ENCODE measurements around the gene SLC16A11.
"Not testable (repeated sequence)": the region's sequence is repeated elsewhere in the genome, so short reads cannot be mapped to it uniquely, and the experiment has no call there.

Gene SLC16A11

DNA sequence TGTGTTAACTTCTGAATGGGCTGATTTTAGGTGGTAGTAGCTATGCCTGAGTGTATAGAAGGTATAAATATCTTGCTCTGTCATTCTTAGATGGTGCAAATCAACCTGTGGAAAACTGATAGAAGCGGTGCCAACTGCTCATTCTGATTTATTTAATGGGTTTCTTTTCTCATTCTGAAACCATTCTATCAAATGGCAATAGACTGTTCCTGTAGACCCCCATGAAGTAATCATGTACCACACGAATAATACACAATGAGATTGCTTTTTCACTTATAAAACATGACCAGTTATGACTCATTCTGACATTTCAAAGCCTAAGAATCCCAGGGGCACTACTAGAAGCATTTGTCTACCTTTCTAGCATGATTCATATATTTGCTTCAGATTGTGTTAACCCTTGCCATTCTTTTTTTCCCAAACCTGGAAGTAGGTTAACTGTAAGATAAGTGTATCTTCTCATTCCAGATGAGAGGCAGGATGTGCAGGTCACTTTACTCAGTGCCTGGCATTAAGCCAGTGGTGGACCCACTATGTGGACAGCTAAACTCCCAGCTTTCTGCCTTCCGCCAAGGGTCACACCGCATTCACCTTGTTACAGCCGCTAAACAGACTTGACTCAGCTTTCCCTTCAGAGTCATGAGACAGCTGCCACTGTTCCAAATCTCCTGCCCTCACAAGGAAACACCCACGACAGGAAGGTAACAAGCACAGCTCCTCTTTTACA is 16.4 kb upstream of the SLC16A11 start:
- DNase-seq (ENCODE audit: extremely low spot score, insufficient read length, low read depth) = no peak
- no peak for FAIRE-seq

DNA sequence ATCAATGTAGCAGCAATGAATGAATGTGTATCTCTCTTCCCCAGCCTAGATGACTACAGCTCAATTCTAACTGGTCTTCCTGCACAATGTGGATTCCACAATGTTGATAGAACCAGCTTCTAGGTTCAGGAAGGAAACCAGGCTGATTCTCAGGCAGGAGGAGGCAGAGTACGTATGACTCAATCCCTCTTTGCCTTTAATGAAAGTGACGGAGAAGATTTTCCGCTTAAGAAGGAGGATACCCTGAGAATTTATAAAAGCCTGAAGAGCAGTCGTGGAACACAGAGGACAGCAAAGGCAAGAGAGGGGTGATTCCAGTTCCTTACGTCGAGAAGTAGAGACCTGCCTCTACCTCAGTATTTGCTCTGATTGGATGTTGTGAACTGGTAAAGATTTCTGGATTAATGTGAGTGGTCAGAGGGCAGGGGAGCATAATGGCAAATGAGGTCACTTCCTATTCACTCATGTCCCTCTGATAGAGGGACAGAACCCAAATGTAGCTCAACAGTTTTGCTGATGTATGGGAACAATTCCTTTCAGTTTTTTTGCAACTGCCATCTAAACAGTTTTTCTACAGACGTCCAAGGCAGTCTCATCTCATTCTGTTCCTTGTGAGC is 15.0 kb upstream of the SLC16A11 start:
- DNase-seq (ENCODE audit: extremely low spot score, insufficient read length, low read depth) (no peak), FAIRE-seq (no peak)

DNA sequence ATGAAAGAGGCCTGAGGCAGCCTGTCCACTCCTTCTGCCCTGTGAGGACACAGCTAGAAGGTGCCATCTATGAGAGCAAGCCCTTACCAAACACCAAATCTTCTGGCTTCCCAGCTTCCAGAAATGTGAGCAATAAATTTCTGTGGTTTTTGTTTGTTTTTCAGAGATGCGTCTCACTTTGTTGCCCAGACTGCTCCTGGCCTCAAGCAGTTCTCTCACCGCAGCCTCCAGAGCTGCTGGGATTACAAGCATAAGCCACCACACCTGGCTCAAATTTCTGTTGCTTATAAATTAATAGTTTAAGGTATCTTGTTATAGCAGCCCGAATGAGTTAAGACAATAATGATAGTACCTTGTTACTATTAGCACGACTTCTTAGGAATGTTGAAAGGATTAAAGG is 12.5 kb upstream of the SLC16A11 start:
- no peak for DNase-seq (ENCODE audit: extremely low spot score, insufficient read length, low read depth)
- no peak for FAIRE-seq

DNA sequence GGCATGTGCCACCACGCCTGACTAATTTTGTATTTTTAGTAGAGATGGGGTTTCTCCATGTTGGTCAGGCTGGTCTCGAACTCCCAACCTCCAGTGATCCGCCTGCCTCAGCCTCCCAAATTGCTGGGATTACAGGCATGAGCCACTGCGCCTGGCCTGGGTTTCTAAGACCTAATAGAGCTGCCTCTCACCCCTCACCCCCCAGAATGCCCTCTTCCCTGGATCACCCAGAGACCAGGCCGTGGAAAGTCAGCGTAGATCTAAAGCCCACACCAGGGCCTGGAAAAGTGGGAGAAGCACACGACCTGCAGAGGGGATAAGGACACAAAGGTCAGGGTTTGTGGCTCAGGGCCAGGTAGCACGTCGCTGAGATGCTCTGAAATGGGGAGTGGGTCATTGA is 6.7 kb upstream of the SLC16A11 start:
- DNase-seq (ENCODE audit: extremely low spot score, insufficient read length, low read depth); FAIRE-seq: not testable (repeated sequence)

DNA sequence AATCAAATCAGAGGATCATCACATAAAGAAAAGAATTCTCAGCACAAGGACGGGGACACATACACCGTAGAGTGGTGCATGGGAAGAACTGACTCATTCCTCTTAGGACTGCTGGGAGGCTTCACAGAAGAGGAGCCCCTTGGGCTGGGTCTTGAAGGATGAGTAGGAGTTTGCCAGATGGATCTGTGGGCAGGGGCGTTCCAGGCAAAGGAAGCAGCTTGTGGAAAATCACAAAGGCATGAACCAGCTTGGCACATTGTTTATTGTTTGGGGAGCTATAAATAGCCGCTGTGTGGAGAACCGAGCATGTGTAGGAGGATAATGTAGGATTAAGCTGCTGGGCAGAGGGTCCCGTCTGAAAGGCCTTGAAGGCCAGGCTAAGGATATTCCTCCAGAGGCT is 5.1 kb upstream of the SLC16A11 start:
- no peak for FAIRE-seq

DNA sequence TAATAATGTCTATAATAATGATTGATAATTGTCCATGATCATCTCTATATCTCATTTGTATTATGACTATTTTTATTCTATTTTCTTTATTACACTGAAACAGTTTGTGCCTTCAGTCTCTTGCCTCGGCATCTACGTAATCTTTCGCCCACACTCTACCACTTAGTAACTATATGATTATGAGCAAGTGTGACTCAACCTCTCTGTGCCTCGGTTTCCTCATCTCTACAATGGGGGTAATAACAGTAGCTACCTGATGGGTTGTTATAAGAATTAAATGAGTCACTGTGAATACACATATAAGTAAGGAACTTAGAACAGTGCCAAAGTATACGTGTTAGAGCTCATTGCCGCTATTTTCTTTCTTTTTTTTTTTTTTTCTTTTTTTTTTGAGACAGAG is 3.7 kb upstream of the SLC16A11 start:
- FAIRE-seq (no peak), DNase-seq (ENCODE audit: extremely low spot score, insufficient read length, low read depth) (no peak)

More for the DNA sequence above, 5.1 kb upstream of the SLC16A11 start:
- no peak for DNase-seq (ENCODE audit: extremely low spot score, insufficient read length, low read depth)

DNA sequence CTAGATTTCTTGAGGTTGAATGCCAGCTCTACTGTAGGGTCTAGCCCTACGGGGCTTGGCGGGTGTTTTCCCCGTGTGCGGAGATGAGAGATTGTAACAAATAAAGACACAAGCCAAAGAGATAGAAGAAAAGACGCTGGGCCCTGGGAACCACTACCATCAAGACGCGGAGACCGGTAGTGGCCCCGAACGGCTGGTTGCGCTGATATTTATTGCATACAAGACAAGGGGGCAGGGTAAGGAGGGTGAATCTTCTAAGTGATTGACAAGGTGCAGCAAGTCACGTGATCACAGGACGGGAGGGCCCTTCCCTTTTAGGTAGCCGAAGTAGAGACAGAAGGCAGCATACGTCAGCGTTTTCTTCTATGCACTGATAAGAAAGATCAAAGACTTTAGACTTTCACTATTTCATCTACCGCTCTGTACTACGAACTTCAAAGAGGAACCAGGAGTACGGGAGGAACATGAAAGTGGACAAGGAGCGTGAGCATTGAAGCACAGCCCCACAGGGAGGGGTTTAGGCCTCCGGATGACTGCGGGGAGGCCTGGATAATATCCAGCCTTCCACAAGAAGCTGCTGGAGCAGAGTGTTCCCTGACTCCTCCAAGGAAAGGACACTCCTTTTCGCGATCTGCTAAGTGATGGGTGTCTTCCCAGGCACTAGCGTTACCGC is 3.0 kb upstream of the SLC16A11 start:
- peak; percentile 86 for FAIRE-seq
- DNase-seq (ENCODE audit: extremely low spot score, insufficient read length, low read depth) = not testable (repeated sequence)

DNA sequence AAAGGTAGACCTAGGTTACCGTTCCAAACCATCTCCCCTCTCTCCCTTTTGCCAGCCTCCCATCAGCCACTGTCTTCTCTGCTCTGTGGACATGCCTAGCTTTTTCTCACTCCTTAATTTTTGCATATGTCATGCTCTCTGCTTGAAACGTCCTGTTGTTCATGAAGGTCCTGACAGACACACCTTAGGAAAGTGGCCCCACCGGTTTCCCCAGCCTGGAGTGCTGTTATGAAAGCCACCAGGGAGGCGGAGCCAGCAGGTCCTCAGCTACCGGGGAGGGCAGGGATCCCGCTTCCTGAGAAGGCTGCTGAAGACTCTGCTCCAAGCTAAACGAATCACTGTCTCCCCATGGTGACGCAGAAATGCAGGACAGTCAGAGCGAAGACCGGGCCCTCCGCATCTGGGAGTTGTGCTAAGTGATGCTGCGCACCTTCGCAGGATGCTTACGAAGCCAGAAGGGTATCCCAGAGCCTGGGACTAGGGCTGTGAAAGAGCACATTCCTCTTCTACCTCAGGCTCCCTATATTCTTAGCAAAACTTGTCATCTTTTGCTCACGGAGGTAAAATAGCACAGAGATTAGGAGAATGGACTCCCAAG is 2.3 kb upstream of the SLC16A11 start:
- DNase-seq (ENCODE audit: extremely low spot score, insufficient read length, low read depth) = no peak
- no peak for FAIRE-seq

DNA sequence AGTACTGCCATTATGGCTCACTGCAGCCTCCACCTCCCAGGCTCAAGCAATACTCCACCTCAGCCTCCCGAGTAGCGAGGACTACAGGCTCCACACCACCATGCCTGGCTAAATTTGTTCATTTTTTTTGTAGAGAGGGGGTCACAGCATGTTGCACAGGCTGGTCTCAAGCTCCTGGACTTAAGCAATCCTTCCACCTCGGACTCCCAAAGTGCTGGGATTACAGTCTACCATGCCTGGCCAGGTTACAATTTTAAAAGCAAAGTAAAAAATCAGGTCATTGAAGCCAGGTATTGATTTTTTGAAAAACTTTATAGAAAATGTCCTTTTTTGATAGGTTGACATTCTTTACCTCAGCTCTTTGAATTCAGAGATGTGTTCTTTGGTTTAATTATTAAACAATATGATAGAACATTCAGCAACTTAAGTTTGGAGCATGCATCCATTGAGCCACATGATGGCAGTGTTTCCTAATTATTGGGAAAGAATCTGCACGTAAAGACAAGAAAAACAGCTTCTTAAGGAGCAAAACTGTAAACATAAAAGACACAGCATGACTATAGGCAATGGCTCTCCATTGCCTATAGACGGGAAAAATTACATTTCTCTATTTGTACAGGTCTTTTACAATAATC is 1.7 kb upstream of the SLC16A11 start:
- DNase-seq (ENCODE audit: extremely low spot score, insufficient read length, low read depth) = no peak
- peak; percentile 47 for FAIRE-seq

DNA sequence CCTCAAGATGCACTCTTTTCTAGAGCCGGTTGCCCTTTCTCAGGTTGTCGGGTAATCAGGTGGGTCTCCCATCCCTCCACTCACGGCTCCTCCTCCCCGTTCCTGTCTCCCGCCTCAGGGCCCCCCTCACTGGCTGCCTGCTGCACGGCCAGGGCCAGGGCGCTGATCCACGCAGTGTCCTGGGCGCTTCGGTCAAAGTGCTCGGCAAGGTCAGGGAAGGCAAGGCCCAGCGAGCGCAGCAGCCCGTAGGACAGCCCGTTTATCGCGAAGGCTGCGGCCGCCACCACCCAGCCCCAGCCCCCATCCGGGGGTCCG is 753 bp downstream of the SLC16A11 start:
- FAIRE-seq = no peak
- DNase-seq (ENCODE audit: extremely low spot score, insufficient read length, low read depth) = no peak

DNA sequence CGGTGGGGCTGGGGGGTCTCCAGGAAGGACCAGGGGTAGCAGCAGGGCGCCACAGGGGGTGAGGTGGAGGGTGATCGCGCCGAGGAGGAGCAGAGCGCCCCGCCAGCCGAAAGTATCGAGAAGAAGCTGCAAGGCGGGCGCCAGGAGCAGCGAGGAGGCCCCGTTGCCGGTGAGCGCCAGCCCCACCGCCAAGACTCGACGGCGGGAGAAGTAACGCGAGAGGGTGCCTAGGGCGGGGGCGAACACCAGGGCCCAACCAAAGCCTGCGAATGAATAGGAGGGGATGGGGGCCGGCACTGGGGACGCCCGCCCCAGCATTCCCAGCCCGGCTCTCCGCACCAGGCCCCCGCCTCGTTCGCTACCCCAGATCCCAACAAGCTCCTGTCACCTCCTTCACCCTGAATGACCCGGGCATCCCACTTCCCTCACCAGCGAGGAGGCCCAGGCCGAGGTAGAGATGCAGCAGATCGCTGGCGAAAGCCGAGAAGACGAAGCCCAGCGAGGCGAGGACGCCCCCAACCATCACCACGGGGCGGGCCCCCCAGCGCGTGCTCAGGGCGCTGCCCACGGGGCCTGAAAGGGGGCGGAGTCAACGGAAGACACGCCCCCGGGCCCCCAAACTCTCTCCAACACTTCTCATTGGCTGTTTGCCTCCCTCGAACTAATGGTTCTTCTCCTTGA is 1.3 kb downstream of the SLC16A11 start:
- no peak for DNase-seq (ENCODE audit: extremely low spot score, insufficient read length, low read depth)
- no peak for FAIRE-seq

DNA sequence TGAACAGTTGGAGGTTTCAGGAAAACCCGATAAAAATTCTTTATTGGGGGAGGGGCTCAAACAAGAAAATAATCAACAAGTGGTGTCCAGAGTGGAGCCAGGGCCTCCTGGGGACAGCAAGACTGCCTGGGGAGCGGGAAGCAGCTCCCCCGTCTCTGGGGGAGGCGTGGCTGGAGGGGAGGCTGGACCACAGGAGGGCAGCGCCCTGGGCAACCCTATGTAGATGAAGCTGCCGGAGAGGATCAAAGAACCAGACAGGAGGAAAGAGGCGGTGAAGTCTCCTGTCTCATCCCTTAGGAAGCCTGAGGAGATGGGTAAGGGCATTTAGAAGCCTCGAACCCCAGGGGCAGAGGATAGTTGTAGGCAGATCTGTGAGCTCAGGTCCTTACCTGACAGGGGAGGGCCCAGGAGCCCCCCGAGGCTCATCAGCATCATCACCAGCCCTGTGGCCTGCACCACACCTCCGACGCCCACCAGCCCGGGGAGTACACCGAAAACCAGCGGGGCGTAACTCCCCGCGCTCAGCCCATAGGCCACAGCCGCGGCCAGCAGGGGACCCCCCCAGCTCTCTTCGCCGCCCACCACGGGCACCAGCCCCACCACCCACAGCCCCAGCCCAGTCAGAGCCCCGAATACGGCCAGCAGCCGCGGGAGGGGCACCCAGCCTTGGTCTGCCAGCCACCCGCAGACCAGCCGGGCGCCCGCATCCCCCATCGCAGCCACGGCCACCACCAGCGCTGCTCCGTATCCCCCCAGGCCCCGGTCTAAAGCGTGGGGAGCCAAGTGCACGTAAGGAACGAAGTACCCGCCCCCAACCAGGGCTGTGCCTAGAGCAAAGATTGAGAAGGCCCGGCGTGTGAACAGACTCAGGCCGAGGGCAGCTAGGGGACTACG is 2.0 kb downstream of the SLC16A11 start:
- FAIRE-seq = no peak
- no peak for DNase-seq (ENCODE audit: extremely low spot score, insufficient read length, low read depth)

DNA sequence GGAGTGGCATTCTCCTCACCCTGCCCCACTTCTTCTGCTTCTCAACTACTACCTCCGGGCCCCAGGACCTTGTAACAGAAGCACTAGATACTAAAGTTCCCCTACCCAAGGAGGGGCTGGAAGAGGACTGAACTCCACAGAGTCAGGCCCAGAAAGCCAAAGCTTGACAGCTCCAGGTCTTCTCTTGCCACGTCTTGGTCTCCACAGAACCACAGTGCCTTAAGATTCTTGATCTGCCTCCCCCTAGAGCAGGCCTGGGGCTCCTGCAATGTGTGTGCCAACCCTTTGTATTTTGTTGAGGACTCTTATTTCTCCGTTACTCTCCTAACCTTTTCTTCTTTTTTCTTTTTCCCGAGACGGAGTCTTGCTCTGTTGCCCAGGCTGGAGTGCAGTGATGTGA is 4.1 kb downstream of the SLC16A11 start:
- FAIRE-seq (no peak), DNase-seq (ENCODE audit: extremely low spot score, insufficient read length, low read depth) (no peak)

DNA sequence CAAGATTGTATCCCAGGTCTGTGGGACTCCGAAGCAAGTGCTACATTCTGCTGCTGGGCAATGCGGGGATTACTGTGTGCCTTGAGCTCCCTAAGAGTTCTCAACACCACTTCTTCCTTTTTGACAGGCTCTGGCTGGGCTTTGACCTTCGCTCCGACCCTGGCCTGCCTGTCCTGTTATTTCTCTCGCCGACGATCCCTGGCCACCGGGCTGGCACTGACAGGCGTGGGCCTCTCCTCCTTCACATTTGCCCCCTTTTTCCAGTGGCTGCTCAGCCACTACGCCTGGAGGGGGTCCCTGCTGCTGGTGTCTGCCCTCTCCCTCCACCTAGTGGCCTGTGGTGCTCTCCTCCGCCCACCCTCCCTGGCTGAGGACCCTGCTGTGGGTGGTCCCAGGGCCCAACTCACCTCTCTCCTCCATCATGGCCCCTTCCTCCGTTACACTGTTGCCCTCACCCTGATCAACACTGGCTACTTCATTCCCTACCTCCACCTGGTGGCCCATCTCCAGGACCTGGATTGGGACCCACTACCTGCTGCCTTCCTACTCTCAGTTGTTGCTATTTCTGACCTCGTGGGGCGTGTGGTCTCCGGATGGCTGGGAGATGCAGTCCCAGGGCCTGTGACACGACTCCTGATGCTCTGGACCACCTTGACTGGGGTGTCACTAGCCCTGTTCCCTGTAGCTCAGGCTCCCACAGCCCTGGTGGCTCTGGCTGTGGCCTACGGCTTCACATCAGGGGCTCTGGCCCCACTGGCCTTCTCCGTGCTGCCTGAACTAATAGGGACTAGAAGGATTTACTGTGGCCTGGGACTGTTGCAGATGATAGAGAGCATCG is 5.6 kb downstream of the SLC16A11 start:
- FAIRE-seq = no peak

DNA sequence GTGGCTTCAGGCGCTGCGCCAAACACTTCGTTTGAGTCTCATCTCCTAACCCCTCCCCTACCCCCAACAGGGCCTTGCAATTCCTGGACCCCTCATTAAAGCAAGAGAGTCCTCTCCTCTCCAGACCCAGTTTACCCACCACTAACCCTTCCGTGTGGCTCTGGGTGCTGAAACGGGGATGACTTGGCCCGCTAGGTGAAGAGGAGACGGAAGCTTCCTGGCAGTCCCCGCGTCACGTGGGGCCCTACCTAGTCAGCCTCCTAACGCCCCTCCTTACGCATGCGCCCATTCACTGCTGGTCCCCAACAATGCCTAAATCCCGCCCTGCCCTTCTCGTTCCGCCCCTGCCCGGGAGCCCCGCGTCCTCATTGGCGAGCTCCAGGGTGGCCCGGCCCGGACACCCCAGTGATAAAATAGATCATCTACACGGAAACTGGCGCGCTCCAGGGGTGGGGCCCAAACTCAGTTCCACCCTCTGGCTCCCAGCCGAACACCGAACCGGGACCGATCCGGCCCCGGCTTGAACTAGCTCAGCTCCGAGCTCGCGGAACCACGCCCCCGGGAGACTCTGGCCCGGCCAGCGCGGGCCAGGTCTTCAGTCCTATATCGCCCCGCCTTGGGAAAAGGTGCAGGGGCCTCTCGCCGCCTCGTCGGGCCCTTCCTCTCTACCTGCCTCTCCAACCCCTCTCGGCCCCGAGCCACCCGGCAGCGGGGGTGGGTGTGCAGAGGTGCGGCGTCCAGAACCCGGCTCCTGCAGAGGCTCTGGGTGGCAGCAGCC is 8.1 kb downstream of the SLC16A11 start, which contains the start of gene SLC16A13:
Gene SLC16A13 (plus strand): TSS at position 425 of the 778 bp plus-strand sequence. CDS start 368 bp downstream, outside the sequence.
- peak; percentile 100 for DNase-seq (ENCODE audit: extremely low spot score, insufficient read length, low read depth)
- peak; percentile 100 for FAIRE-seq

More for the DNA sequence above, 5.6 kb downstream of the SLC16A11 start:
- no peak for DNase-seq (ENCODE audit: extremely low spot score, insufficient read length, low read depth)

DNA sequence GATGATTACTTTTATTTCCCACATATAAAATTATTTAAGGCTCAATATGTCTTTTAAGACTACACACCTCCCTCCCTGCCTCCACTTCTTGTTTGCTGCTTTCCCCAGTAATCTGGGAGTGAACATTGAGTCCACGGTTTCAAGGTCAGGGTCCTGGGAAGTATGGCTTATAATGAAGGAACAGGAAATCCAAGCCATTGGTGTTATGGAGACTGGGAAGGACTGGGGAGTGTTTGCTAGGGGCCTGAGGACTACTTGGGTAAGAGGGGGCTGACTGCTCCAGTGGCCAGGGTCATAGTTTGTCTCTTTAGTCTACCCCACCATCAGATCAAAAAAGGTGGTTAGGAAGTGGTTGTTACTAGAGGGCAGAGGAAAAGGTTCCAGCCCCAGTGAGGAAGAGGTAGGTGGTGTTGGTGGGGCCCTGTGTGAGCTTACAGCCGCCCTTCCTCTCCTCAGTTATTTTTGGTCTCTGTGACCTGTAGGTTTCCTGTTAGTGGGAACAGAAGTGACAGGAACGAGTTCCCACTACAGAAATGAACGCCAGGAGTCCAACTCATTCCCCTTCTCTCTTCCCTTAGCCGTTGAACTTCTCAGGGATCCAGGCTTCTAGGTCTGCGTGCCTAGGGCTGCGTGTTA is 8.8 kb downstream of the SLC16A11 start:
- DNase-seq (ENCODE audit: extremely low spot score, insufficient read length, low read depth) (no peak), FAIRE-seq (no peak)

DNA sequence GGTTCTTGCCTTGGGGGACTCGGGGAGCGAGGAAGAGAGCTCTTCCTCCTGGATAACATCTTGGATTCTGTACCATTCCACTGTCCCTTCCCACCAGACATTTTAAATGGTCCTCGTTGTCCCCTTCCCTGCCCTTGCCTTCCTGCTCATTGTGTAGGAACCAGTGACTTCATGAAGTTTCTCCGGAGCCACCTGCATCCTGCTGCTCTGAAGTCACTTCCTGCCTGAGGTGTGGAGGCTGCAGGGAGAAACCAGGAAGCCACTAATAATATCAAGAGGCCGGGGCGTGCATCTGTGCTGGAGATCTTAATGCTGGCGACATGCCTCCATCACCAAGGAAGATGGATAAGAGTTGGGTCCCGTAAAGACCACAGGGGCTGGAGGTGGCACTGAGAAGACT is 14.2 kb downstream of the SLC16A11 start:
- peak; percentile 48 for FAIRE-seq
- DNase-seq (ENCODE audit: extremely low spot score, insufficient read length, low read depth) = no peak

Data from GM18507 (cell line).